SK-N-SH treated with all-trans-retinoic acid at 6 μM for 48 hours (cell line): ENCODE results near the gene ECM1.

Experiments used
- ATAC-seq: fragments of 200-7000 bp; cut with Tn5 transposase; 3 replicates; pipeline ENCODE4 v1.9.1; 2020; ENCODE audit warnings: mild to moderate bottlenecking, moderate library complexity
- ARNTL ChIP-seq: fragments of 450-650 bp; formaldehyde crosslinking; IDR thresholded peaks from 2 replicates; pipeline ENCODE4 v1.5.0; 2020; ENCODE audit warnings: low read depth, mild to moderate bottlenecking, moderate library complexity, borderline replicate concordance
- BACH2 ChIP-seq: fragments of 250-450 bp; sonication (Bioruptor Pico); IDR thresholded peaks from 2 replicates; pipeline ENCODE4 v1.9.0; 2021; ENCODE audit warnings: mild to moderate bottlenecking, borderline replicate concordance
- CSDC2 ChIP-seq: fragments of 250-450 bp; sonication (Bioruptor Pico); IDR thresholded peaks from 2 replicates; pipeline ENCODE4 v1.5.0; 2020; ENCODE audit warnings: mild to moderate bottlenecking, moderate library complexity
- CSRNP3 ChIP-seq: fragments of 250-450 bp; sonication (Bioruptor Pico); IDR thresholded peaks from 2 replicates; pipeline ENCODE4 v1.5.1; 2021; ENCODE audit warnings: mild to moderate bottlenecking, moderate library complexity
- ESRRG ChIP-seq: fragments of 250-450 bp; sonication (Bioruptor Pico); IDR thresholded peaks from 2 replicates; pipeline ENCODE4 v1.6.1; 2021; ENCODE audit warnings: mild to moderate bottlenecking
- GLIS3 ChIP-seq: fragments of 250-450 bp; sonication (Bioruptor Pico); IDR thresholded peaks from 2 replicates; pipeline ENCODE4 v1.5.0; 2020; ENCODE audit warnings: mild to moderate bottlenecking, moderate library complexity
- ISL1 ChIP-seq: fragments of 250-450 bp; sonication (Bioruptor Pico); IDR thresholded peaks from 2 replicates; pipeline ENCODE4 v2.1.2; 2022; ENCODE audit warnings: mild to moderate bottlenecking, moderate library complexity
- OSR1 ChIP-seq: fragments of 250-450 bp; sonication (Bioruptor Pico); IDR thresholded peaks from 2 replicates; pipeline ENCODE4 v1.8.0; 2022; ENCODE audit warnings: moderate library complexity, mild to moderate bottlenecking, inconsistent platforms
- PPARA ChIP-seq: fragments of 250-450 bp; sonication (Bioruptor Pico); IDR thresholded peaks from 2 replicates; pipeline ENCODE4 v1.5.0; 2020; ENCODE audit warnings: mild to moderate bottlenecking, borderline replicate concordance
- RARB ChIP-seq: fragments of 250-450 bp; sonication (Bioruptor Pico); IDR thresholded peaks from 2 replicates; pipeline ENCODE4 v1.8.0; 2021; ENCODE audit warnings: mild to moderate bottlenecking, moderate library complexity
- SNAI2 ChIP-seq: fragments of 250-450 bp; sonication (Bioruptor Pico); IDR thresholded peaks from 2 replicates; pipeline ENCODE4 v1.5.0; 2020; ENCODE audit warnings: mild to moderate bottlenecking, moderate library complexity
- TCF4 ChIP-seq: fragments of 250-450 bp; sonication (Bioruptor Pico); IDR thresholded peaks from 2 replicates; pipeline ENCODE4 v1.8.0; 2021; ENCODE audit warnings: mild to moderate bottlenecking, moderate library complexity, borderline replicate concordance
- TOX ChIP-seq: fragments of 250-450 bp; sonication (Bioruptor Pico); IDR thresholded peaks from 2 replicates; pipeline ENCODE4 v1.8.0; 2021; ENCODE audit warnings: mild to moderate bottlenecking, moderate library complexity, borderline replicate concordance
- ZC3H10 ChIP-seq: fragments of 250-450 bp; sonication (Bioruptor Pico); IDR thresholded peaks from 2 replicates; pipeline ENCODE4 v1.5.1; 2021; ENCODE audit warnings: mild to moderate bottlenecking, moderate library complexity
- ZFP3 ChIP-seq: fragments of 250-450 bp; sonication (Bioruptor Pico); IDR thresholded peaks from 2 replicates; pipeline ENCODE4 v1.5.0; 2020; ENCODE audit warnings: mild to moderate bottlenecking, moderate library complexity
- ZFP30 ChIP-seq: fragments of 450-650 bp; formaldehyde crosslinking; IDR thresholded peaks from 2 replicates; pipeline ENCODE4 v1.5.0; 2022; ENCODE audit warnings: mild to moderate bottlenecking, moderate library complexity
- ZNF70 ChIP-seq: fragments of 450-650 bp; formaldehyde crosslinking; IDR thresholded peaks from 2 replicates; pipeline ENCODE4 v1.5.0; 2020; ENCODE audit warnings: mild to moderate bottlenecking, moderate library complexity
- ZNF8 ChIP-seq: fragments of 450-650 bp; formaldehyde crosslinking; IDR thresholded peaks from 2 replicates; pipeline ENCODE4 v1.5.0; 2020; ENCODE audit warnings: mild to moderate bottlenecking, moderate library complexity
- TF ChIP-seq, protein P1 (sequence below): fragments of 250-450 bp; sonication (Bioruptor Pico); IDR thresholded peaks from 2 replicates; pipeline ENCODE4 v1.5.0; 2020; ENCODE audit warnings: mild to moderate bottlenecking, moderate library complexity
- TF ChIP-seq, protein P2 (sequence below): fragments of 250-450 bp; sonication (Bioruptor Pico); IDR thresholded peaks from 2 replicates; pipeline ENCODE4 v1.8.0; 2021; ENCODE audit warnings: low read depth, mild to moderate bottlenecking, moderate library complexity, borderline replicate concordance
- TF ChIP-seq, protein P3 (sequence below): fragments of 250-450 bp; sonication (Bioruptor Pico); IDR thresholded peaks from 2 replicates; pipeline ENCODE4 v1.5.1; 2020; ENCODE audit warnings: low read depth, mild to moderate bottlenecking, moderate library complexity
- TF ChIP-seq, protein P4 (sequence below): fragments of 250-450 bp; sonication (Bioruptor Pico); IDR thresholded peaks from 2 replicates; pipeline ENCODE4 v1.8.0; 2020; ENCODE audit warnings: mild to moderate bottlenecking, moderate library complexity, borderline replicate concordance

Gene ECM1

GRCh38 chr1:150477320-150477719 is 30.6 kb upstream of the ECM1 start:
- ATAC-seq, result no peak; the same call in 1 of the 3 replicates
- TF ChIP-seq ZFP30 (no peak), PPARA (CRISPR knock-in tag) (no peak), OSR1 (CRISPR knock-in tag) (no peak), ZNF8 (CRISPR knock-in tag) (no peak), BACH2 (CRISPR knock-in tag) (no peak), ISL1 (CRISPR knock-in tag) (no peak), ZFP3 (CRISPR knock-in tag) (no peak), GLIS3 (CRISPR knock-in tag) (no peak), ZNF70 (CRISPR knock-in tag) (no peak), ARNTL (CRISPR knock-in tag) (no peak), ESRRG (CRISPR knock-in tag) (no peak), ZC3H10 (CRISPR knock-in tag) (no peak)
- TF ChIP-seq, protein P1, sequence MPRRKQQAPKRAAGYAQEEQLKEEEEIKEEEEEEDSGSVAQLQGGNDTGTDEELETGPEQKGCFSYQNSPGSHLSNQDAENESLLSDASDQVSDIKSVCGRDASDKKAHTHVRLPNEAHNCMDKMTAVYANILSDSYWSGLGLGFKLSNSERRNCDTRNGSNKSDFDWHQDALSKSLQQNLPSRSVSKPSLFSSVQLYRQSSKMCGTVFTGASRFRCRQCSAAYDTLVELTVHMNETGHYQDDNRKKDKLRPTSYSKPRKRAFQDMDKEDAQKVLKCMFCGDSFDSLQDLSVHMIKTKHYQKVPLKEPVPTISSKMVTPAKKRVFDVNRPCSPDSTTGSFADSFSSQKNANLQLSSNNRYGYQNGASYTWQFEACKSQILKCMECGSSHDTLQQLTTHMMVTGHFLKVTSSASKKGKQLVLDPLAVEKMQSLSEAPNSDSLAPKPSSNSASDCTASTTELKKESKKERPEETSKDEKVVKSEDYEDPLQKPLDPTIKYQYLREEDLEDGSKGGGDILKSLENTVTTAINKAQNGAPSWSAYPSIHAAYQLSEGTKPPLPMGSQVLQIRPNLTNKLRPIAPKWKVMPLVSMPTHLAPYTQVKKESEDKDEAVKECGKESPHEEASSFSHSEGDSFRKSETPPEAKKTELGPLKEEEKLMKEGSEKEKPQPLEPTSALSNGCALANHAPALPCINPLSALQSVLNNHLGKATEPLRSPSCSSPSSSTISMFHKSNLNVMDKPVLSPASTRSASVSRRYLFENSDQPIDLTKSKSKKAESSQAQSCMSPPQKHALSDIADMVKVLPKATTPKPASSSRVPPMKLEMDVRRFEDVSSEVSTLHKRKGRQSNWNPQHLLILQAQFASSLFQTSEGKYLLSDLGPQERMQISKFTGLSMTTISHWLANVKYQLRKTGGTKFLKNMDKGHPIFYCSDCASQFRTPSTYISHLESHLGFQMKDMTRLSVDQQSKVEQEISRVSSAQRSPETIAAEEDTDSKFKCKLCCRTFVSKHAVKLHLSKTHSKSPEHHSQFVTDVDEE (CRISPR knock-in tag), result no peak
- TF ChIP-seq, protein P2, sequence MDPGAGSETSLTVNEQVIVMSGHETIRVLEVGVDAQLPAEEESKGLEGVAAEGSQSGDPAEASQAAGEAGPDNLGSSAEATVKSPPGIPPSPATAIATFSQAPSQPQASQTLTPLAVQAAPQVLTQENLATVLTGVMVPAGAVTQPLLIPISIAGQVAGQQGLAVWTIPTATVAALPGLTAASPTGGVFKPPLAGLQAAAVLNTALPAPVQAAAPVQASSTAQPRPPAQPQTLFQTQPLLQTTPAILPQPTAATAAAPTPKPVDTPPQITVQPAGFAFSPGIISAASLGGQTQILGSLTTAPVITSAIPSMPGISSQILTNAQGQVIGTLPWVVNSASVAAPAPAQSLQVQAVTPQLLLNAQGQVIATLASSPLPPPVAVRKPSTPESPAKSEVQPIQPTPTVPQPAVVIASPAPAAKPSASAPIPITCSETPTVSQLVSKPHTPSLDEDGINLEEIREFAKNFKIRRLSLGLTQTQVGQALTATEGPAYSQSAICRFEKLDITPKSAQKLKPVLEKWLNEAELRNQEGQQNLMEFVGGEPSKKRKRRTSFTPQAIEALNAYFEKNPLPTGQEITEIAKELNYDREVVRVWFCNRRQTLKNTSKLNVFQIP, result no peak

- ATAC-seq, result peak; percentile 21; the same call in 2 of the 3 replicates
- TF ChIP-seq CSRNP3 (CRISPR knock-in tag), result no peak
Observed at GRCh38 chr1:150477733-150478132, 30.2 kb upstream of the ECM1 start.

DNA sequence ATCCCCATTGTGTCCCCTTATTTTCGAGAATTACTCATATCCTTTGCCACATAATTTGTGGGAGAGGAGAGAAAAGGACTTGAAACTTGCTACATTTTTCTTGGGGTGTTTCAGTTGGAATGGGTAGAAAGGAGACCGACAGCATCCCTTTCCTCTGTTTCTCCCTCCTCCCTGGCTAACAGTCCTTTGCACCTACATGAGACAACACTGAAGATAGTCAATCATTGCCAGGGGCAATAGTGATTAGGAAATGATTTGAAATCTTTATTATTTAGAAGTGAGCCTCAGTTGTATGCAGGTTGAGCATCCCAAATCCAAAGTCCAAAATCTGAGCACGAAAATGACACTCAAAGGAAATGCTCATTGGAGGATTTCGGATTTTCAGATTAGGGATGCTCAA is 28.5 kb upstream of the ECM1 start:
- no peak for ATAC-seq
- TF ChIP-seq TOX (no peak), ZNF70 (CRISPR knock-in tag) (no peak), RARB (CRISPR knock-in tag) (no peak), TCF4 (CRISPR knock-in tag) (no peak), GLIS3 (CRISPR knock-in tag) (no peak), CSDC2 (CRISPR knock-in tag) (no peak), OSR1 (CRISPR knock-in tag) (no peak), SNAI2 (CRISPR knock-in tag) (no peak)
- TF ChIP-seq, protein P3, sequence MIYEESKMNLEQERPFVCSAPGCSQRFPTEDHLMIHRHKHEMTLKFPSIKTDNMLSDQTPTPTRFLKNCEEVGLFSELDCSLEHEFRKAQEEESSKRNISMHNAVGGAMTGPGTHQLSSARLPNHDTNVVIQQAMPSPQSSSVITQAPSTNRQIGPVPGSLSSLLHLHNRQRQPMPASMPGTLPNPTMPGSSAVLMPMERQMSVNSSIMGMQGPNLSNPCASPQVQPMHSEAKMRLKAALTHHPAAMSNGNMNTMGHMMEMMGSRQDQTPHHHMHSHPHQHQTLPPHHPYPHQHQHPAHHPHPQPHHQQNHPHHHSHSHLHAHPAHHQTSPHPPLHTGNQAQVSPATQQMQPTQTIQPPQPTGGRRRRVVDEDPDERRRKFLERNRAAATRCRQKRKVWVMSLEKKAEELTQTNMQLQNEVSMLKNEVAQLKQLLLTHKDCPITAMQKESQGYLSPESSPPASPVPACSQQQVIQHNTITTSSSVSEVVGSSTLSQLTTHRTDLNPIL (CRISPR knock-in tag), result no peak

GRCh38 chr1:150479927-150480352 is 28.0 kb upstream of the ECM1 start:
- ATAC-seq, result no peak
- TF ChIP-seq ZNF70 (CRISPR knock-in tag) (no peak), ZFP30 (no peak), CSRNP3 (CRISPR knock-in tag) (no peak), TCF4 (CRISPR knock-in tag) (no peak), SNAI2 (CRISPR knock-in tag) (no peak), BACH2 (CRISPR knock-in tag) (no peak), TOX (no peak)
- TF ChIP-seq, protein P4, sequence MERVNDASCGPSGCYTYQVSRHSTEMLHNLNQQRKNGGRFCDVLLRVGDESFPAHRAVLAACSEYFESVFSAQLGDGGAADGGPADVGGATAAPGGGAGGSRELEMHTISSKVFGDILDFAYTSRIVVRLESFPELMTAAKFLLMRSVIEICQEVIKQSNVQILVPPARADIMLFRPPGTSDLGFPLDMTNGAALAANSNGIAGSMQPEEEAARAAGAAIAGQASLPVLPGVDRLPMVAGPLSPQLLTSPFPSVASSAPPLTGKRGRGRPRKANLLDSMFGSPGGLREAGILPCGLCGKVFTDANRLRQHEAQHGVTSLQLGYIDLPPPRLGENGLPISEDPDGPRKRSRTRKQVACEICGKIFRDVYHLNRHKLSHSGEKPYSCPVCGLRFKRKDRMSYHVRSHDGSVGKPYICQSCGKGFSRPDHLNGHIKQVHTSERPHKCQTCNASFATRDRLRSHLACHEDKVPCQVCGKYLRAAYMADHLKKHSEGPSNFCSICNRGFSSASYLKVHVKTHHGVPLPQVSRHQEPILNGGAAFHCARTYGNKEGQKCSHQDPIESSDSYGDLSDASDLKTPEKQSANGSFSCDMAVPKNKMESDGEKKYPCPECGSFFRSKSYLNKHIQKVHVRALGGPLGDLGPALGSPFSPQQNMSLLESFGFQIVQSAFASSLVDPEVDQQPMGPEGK, result no peak
- TF ChIP-seq, protein P1 (CRISPR knock-in tag), result no peak
- TF ChIP-seq, all 23 proteins: peak for 0
